ENCODE data around the gene C6orf52.

Gene C6orf52

DNA sequence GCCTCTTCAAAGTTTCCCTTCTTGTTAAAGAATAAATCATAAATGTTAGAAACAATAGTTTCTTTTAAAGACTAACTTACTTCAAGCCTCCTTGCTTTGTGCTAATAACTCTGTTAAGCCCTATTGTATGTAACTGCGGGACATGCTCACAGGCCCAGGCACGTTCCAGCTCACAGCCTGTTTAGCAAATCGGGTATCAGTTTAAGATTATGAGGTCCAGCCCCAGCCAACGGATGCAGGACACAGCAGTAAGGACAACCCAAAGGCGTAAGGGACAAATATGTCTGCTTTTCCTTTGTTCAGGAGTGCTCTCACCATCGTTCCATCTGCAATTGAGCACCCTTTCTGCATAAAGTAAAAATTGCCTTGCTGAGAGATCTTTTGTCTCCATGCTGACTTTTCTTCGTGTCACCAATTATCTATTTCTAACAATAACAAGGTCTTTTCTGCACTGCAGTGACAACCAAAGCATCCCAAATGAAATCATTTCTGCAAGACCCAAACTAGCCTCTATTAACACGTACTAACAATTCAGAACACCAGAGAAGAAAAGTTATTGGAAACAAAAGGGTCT lies 1.4 kb downstream of the C6orf52 start:
- H3K9me3 ChIP-seq (ENCODE audit: control insufficient read depth, insufficient read depth, low read length) = no peaks in the 10 kb centered on the region
- peaks cover 7% of the 10 kb centered on the region for H3K4me1 ChIP-seq (ENCODE audit: control insufficient read depth, insufficient read depth, low read length)

DNA sequence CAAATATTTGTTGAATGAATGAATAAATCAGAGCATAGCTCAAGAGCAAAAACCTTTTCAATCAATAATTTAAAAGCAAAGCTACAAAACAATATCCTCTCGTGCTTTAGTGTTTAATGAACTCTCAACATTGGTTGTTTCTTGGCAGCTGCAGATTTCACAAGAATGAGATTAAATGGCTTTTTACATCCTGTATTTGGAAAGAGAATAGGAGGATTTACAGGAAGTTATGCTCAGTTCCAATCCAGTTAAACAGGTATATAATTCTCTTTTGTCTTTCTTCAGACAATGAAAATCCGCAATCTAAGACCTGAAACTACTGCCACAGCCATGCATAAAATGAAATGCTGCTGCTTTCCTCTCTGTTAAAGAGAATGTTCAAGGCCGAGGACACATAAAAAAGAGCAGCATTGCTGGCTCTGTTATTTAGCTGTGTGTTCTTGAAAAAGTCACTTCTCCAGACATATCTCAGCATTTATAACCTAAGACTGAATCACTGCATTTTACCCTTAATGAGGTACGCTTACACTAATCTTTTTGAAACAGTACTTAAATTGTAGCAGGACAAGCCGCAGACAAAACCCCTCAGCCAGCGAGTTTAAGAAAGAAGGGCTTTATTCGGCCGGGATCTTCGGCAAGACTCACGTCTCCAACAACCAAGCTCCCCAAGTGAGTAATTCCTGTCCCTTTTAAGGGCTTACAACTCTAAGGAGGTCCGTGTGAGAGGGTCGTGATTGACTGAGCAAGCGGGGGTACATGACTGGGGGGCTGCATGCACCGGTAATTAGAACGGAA lies 3.6 kb downstream of the C6orf52 start:
- Histone ChIP-seq H3K4me3 (ENCODE audit: low read depth, low read length) (no peak overlapping the region), H3K27me3 (ENCODE audit: control insufficient read depth, insufficient read depth, low read length) (no peaks in the 10 kb centered on the region), H3K36me3 (ENCODE audit: control insufficient read depth, insufficient read depth, low read length) (no peaks in the 10 kb centered on the region), H3K9ac (ENCODE audit: low read depth, low read length) (no peak overlapping the region), H3K9me3 (ENCODE audit: control insufficient read depth, insufficient read depth, low read length) (no peaks in the 10 kb centered on the region), H3K4me1 (ENCODE audit: control insufficient read depth, insufficient read depth, low read length) (peaks cover 7% of the 10 kb centered on the region)

More for the DNA sequence above, 1.4 kb downstream of the C6orf52 start:
- Histone ChIP-seq H3K27me3 (ENCODE audit: control insufficient read depth, insufficient read depth, low read length) (no peaks in the 10 kb centered on the region), H3K36me3 (ENCODE audit: control insufficient read depth, insufficient read depth, low read length) (no peaks in the 10 kb centered on the region), H3K4me3 (ENCODE audit: low read depth, low read length) (peak overlapping the region; percentile 99), H3K9ac (ENCODE audit: low read depth, low read length) (no peak overlapping the region)

DNA sequence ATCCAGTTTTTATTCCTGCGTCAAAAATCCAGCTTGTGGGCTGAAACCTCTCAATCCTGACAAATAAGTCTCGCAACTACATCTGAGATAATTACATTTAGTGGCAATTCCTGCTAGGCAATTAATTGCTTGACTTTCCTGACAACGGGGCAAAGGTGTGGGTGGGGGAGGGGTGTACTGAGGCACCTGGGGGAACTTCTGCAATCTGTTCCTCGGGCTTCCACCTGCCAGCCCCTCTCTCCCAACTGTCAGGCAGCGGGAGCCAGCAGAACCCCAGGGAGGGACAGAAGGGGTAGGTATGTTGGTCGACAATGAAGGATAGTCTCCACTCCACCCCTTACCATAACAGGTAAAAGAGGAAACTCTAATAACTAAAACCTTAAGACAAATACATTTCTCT lies 6.8 kb downstream of the C6orf52 start:
- H3K4me3 ChIP-seq (ENCODE audit: low read depth, low read length) = no peak overlapping the region
- no peaks in the 10 kb centered on the region for H3K27me3 ChIP-seq (ENCODE audit: control insufficient read depth, insufficient read depth, low read length)
- no peaks in the 10 kb centered on the region for H3K9me3 ChIP-seq (ENCODE audit: control insufficient read depth, insufficient read depth, low read length)
- peaks cover 3% of the 10 kb centered on the region for H3K4me1 ChIP-seq (ENCODE audit: control insufficient read depth, insufficient read depth, low read length)
- H3K9ac ChIP-seq (ENCODE audit: low read depth, low read length) = no peak overlapping the region
- H3K36me3 ChIP-seq (ENCODE audit: control insufficient read depth, insufficient read depth, low read length) = no peaks in the 10 kb centered on the region

DNA sequence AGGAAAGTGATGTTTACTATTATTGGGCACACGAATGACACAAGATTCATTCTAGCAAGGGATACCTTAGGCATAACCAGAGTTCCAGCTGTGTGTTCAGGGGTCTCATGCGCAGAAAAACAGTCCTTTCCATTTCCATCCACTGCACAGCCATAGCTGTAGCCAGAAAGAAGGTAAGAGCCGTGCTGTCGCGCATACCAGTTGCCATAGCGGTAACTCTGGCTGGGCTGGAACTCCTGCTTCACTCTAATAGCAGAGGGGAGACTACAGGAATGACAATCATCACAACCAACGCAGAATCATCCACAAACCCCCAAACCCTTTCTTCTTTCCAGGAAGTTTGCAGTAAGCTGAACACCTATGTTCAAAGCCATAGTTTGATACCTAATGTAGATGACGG lies 7.5 kb downstream of the C6orf52 start:
- Histone ChIP-seq H3K9ac (ENCODE audit: low read depth, low read length) (no peak overlapping the region), H3K4me3 (ENCODE audit: low read depth, low read length) (no peak overlapping the region), H3K36me3 (ENCODE audit: control insufficient read depth, insufficient read depth, low read length) (no peaks in the 10 kb centered on the region), H3K9me3 (ENCODE audit: control insufficient read depth, insufficient read depth, low read length) (no peaks in the 10 kb centered on the region), H3K27me3 (ENCODE audit: control insufficient read depth, insufficient read depth, low read length) (no peaks in the 10 kb centered on the region), H3K4me1 (ENCODE audit: control insufficient read depth, insufficient read depth, low read length) (peaks cover 3% of the 10 kb centered on the region)

DNA sequence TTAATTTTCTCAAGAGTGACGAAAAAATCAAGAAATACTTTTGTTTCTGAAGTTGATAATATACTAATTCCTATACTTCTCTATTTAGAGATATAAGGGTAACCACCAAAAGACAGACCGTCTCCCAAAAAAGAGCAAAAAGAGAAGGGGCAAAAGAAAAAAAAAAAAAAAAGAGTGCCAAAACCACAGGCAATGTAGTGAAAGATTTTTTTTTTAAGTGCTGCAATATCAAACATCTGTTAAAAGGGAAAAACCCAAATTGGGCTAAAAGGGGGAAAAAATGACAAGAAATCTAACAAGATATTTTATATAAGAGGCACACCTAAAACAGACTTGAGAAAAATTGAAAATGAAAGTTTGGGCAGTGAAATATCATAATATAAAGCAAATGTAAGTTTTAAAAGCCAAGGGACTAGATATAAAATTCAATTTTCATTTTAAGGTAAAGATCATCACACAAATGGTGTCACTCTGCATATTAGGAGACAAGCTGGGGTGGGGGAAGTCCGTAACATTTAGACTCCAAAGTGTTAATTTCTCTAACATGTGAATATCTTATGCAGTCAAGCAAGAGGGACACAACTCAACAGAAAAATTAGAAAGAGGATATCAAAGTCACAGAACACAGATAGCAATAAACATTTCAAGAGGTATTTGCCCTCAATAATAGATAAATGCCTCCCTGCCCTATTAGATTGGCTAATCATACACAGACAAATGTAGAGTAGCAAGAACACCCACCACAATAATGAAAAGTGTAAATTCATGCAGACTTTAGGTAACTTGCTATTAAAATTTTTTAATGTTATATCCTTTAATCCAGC lies 9.1 kb downstream of the C6orf52 start:
- Histone ChIP-seq H3K27me3 (ENCODE audit: control insufficient read depth, insufficient read depth, low read length) (no peaks in the 10 kb centered on the region), H3K4me3 (ENCODE audit: low read depth, low read length) (no peak overlapping the region), H3K9ac (ENCODE audit: low read depth, low read length) (no peak overlapping the region), H3K4me1 (ENCODE audit: control insufficient read depth, insufficient read depth, low read length) (peaks cover 3% of the 10 kb centered on the region), H3K36me3 (ENCODE audit: control insufficient read depth, insufficient read depth, low read length) (no peaks in the 10 kb centered on the region), H3K9me3 (ENCODE audit: control insufficient read depth, insufficient read depth, low read length) (no peaks in the 10 kb centered on the region)

DNA sequence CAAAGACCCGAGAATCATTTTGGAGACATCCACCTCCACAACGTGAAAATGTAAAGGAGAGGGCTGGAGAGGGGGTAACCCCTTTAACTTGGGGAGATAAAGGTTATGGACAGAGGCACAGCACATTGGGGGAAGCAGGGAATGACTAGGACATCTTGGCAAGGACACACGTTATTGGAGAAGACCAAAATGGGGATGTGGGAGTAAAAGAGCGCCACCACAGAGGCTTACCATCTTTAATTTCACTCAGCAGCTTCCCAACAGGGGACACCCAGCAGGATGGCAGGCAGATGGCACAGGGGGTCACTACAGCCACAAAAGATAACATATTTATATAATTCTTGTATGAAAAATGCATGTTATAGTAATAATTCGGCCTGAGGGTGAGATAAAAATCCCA lies 9.8 kb downstream of the C6orf52 start:
- Histone ChIP-seq H3K9me3 (ENCODE audit: control insufficient read depth, insufficient read depth, low read length) (no peaks in the 10 kb centered on the region), H3K4me1 (ENCODE audit: control insufficient read depth, insufficient read depth, low read length) (peaks cover 3% of the 10 kb centered on the region), H3K36me3 (ENCODE audit: control insufficient read depth, insufficient read depth, low read length) (no peaks in the 10 kb centered on the region), H3K4me3 (ENCODE audit: low read depth, low read length) (no peak overlapping the region), H3K27me3 (ENCODE audit: control insufficient read depth, insufficient read depth, low read length) (no peaks in the 10 kb centered on the region), H3K9ac (ENCODE audit: low read depth, low read length) (no peak overlapping the region)

DNA sequence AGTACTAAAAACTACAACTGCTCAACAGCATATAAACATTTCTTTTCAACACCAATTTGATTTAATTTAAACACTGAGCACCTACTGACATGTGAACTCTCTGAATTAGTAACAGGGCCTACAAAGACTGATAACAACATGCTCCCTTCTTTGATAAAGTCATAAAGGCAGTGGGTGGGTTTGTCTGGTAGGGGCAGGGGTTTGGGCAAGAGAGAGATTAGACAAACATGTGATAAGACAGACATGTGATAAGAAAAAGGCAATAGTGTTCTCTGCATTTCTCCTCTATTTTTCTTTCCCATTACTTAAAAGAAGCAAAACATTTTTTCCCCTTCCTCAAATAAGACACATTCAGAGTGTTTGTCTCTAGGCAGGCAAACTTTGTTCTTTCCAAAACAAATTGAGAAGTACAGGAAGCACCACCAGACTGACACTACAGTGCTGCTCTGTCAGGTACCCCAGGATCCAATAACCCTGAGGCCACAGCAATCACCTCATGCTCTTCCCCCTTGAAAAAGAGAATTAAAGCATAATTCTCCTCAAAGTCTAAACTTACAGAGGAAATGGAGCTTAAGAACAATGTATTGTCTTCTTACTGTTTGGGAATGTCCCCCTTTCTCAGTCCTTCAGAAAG lies 11.9 kb downstream of the C6orf52 start:
- Histone ChIP-seq H3K4me1 (ENCODE audit: control insufficient read depth, insufficient read depth, low read length) (no peaks in the 10 kb centered on the region), H3K4me3 (ENCODE audit: low read depth, low read length) (no peak overlapping the region), H3K9ac (ENCODE audit: low read depth, low read length) (no peak overlapping the region), H3K36me3 (ENCODE audit: control insufficient read depth, insufficient read depth, low read length) (no peaks in the 10 kb centered on the region), H3K9me3 (ENCODE audit: control insufficient read depth, insufficient read depth, low read length) (no peaks in the 10 kb centered on the region), H3K27me3 (ENCODE audit: control insufficient read depth, insufficient read depth, low read length) (no peaks in the 10 kb centered on the region)

- H3K4me3 ChIP-seq (ENCODE audit: low read depth, low read length) = no peak overlapping the region
- no peaks in the 10 kb centered on the region for H3K4me1 ChIP-seq (ENCODE audit: control insufficient read depth, insufficient read depth, low read length)
- no peak overlapping the region for H3K9ac ChIP-seq (ENCODE audit: low read depth, low read length)
- H3K9me3 ChIP-seq (ENCODE audit: control insufficient read depth, insufficient read depth, low read length) = no peaks in the 10 kb centered on the region
- H3K36me3 ChIP-seq (ENCODE audit: control insufficient read depth, insufficient read depth, low read length) = no peaks in the 10 kb centered on the region
- H3K27me3 ChIP-seq (ENCODE audit: control insufficient read depth, insufficient read depth, low read length) = no peaks in the 10 kb centered on the region
These were observed 12.6 kb downstream of the C6orf52 start for GRCh38 chr6:10681795-10682194.

- no peaks in the 10 kb centered on the region for H3K4me1 ChIP-seq (ENCODE audit: control insufficient read depth, insufficient read depth, low read length)
- no peak overlapping the region for H3K4me3 ChIP-seq (ENCODE audit: low read depth, low read length)
- H3K9ac ChIP-seq (ENCODE audit: low read depth, low read length) = no peak overlapping the region
- H3K9me3 ChIP-seq (ENCODE audit: control insufficient read depth, insufficient read depth, low read length) = no peaks in the 10 kb centered on the region
- H3K36me3 ChIP-seq (ENCODE audit: control insufficient read depth, insufficient read depth, low read length) = no peaks in the 10 kb centered on the region
- no peaks in the 10 kb centered on the region for H3K27me3 ChIP-seq (ENCODE audit: control insufficient read depth, insufficient read depth, low read length)
These were observed 16.0 kb downstream of the C6orf52 start for GRCh38 chr6:10678456-10678855.

DNA sequence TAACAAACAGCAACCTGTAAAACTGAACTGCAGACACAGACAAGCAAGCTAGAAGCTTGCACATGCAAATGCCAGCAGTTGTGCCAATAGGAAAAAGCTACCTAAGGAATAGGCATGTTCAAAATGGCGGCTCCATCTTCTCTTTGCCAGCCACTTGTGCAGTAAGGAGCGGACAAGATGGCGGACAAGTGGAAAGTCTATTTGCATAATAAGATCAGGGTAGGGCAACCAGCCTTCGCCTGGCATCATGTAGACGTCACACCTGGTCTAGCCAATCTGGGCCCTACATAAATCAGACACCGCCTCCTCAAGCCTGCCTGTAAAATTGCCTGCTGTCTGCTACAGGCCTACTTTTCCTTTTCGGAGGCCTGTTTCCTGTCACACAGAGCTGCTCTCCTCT lies 18.0 kb downstream of the C6orf52 start:
- Histone ChIP-seq H3K9ac (ENCODE audit: low read depth, low read length) (no peak overlapping the region), H3K27me3 (ENCODE audit: control insufficient read depth, insufficient read depth, low read length) (no peaks in the 10 kb centered on the region), H3K4me3 (ENCODE audit: low read depth, low read length) (no peak overlapping the region), H3K36me3 (ENCODE audit: control insufficient read depth, insufficient read depth, low read length) (no peaks in the 10 kb centered on the region), H3K4me1 (ENCODE audit: control insufficient read depth, insufficient read depth, low read length) (no peaks in the 10 kb centered on the region), H3K9me3 (ENCODE audit: control insufficient read depth, insufficient read depth, low read length) (no peaks in the 10 kb centered on the region)

DNA sequence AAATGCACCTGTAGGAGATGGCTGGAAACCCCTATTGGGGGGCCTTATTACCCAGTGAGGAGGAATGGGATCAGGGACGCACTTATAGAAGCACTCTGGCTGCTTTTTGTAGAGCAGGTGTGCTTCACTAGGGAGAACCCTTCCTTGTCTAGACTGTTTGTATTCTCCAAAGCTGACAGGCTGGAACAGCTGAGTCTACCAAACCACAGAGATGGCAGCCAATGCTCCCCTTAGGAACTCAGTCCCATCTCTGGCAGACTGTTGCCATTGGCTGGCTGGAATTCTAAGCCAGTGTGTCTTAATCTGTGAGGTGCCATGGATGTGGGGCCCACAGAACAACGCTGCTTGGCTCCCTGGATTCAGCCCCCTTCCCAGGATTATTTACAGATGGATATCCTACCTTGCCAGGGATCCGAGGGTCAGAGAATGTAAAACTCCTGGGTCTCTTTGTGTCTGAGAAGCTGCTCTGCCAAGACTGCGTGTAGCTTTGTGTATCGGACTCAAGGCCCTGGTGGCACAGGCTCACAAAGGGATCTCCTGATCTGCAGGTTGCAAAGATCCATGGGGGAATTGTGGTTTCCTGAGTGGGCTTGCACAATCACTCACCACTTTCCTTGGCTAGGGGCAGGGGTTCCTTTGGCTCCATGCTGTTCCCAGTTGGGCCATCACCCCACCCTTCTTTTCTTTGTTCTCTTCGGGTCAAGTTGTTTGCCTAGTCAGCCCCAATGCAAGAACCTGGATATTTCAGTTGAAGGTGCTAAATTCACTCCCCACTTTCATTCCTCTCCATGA lies 26.1 kb downstream of the C6orf52 start:
- H3K9ac ChIP-seq (ENCODE audit: low read depth, low read length) = no peak overlapping the region
- no peaks in the 10 kb centered on the region for H3K27me3 ChIP-seq (ENCODE audit: control insufficient read depth, insufficient read depth, low read length)
- H3K4me1 ChIP-seq (ENCODE audit: control insufficient read depth, insufficient read depth, low read length) = no peaks in the 10 kb centered on the region
- no peaks in the 10 kb centered on the region for H3K9me3 ChIP-seq (ENCODE audit: control insufficient read depth, insufficient read depth, low read length)
- H3K4me3 ChIP-seq (ENCODE audit: low read depth, low read length) = no peak overlapping the region
- no peaks in the 10 kb centered on the region for H3K36me3 ChIP-seq (ENCODE audit: control insufficient read depth, insufficient read depth, low read length)
